ENCODE results near the gene NEK9.

DNA sequence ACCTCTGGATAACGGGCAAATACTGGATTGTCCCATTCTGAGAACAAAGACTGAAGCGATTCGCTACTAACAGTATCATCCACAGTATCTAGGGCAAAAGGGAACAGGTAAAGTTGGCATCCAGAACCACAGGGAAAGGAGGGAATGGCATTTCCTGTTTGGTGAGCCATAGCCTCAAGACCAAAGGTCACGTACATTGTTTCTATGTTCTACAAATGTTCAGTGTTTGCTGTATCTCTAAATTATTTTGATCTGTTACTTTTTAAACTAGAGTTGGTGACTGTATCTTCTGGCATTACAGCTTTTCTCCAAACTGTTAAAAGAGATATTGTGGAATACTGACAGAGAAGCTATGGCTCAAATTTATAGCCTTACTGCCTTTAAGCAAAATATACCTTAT, 85.2 kb downstream of the NEK9 start:
- TF ChIP-seq, protein P1, sequence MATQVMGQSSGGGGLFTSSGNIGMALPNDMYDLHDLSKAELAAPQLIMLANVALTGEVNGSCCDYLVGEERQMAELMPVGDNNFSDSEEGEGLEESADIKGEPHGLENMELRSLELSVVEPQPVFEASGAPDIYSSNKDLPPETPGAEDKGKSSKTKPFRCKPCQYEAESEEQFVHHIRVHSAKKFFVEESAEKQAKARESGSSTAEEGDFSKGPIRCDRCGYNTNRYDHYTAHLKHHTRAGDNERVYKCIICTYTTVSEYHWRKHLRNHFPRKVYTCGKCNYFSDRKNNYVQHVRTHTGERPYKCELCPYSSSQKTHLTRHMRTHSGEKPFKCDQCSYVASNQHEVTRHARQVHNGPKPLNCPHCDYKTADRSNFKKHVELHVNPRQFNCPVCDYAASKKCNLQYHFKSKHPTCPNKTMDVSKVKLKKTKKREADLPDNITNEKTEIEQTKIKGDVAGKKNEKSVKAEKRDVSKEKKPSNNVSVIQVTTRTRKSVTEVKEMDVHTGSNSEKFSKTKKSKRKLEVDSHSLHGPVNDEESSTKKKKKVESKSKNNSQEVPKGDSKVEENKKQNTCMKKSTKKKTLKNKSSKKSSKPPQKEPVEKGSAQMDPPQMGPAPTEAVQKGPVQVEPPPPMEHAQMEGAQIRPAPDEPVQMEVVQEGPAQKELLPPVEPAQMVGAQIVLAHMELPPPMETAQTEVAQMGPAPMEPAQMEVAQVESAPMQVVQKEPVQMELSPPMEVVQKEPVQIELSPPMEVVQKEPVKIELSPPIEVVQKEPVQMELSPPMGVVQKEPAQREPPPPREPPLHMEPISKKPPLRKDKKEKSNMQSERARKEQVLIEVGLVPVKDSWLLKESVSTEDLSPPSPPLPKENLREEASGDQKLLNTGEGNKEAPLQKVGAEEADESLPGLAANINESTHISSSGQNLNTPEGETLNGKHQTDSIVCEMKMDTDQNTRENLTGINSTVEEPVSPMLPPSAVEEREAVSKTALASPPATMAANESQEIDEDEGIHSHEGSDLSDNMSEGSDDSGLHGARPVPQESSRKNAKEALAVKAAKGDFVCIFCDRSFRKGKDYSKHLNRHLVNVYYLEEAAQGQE (IDR thresholded peaks at IDR 0.05; ENCODE audit: unreplicated experiment): no peak
- no peak for TF ChIP-seq POLR2AphosphoS5 (IDR thresholded peaks at IDR 0.05; ENCODE audit: low read depth)
- TF ChIP-seq, protein P2, sequence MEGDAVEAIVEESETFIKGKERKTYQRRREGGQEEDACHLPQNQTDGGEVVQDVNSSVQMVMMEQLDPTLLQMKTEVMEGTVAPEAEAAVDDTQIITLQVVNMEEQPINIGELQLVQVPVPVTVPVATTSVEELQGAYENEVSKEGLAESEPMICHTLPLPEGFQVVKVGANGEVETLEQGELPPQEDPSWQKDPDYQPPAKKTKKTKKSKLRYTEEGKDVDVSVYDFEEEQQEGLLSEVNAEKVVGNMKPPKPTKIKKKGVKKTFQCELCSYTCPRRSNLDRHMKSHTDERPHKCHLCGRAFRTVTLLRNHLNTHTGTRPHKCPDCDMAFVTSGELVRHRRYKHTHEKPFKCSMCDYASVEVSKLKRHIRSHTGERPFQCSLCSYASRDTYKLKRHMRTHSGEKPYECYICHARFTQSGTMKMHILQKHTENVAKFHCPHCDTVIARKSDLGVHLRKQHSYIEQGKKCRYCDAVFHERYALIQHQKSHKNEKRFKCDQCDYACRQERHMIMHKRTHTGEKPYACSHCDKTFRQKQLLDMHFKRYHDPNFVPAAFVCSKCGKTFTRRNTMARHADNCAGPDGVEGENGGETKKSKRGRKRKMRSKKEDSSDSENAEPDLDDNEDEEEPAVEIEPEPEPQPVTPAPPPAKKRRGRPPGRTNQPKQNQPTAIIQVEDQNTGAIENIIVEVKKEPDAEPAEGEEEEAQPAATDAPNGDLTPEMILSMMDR (conservative IDR thresholded peaks at IDR 0.05; ENCODE audit: low read depth in 2 of 2): no peak
- no peak for TF ChIP-seq EZH2 (IDR thresholded peaks at IDR 0.05; ENCODE audit: low read depth, unreplicated experiment)
- TF ChIP-seq CREB1 (CRISPR knock-in tag; IDR thresholded peaks at IDR 0.05; ENCODE audit: low read depth): no peak
- TF ChIP-seq EZH2phosphoT487 (IDR thresholded peaks at IDR 0.05; ENCODE audit: unreplicated experiment): no peak
- no peak for TF ChIP-seq JUNB (IDR thresholded peaks at IDR 0.05; ENCODE audit: unreplicated experiment)
- TF ChIP-seq NANOG (IDR thresholded peaks at IDR 0.05; ENCODE audit: borderline replicate concordance): no peak
